Effector memory CD4-positive, alpha-beta T cell (primary cell): ENCODE data around the gene CCN5.

Source experiments
- DNase-seq, 3 donors: peaks; one replicate each; pipeline ENCODE4 v3.0.0-alpha.2; 2020
- H3K27ac ChIP-seq: 2 replicates; pipeline ENCODE4 v1.7.0; 2013; ENCODE audit warnings: mild to moderate bottlenecking, low read length, moderate library complexity; ENCODE audit not compliant: insufficient read depth, poor library complexity, severe bottlenecking
- H3K27me3 ChIP-seq: replicated peaks from 2 replicates; pipeline ENCODE4 v1.7.0; 2013; ENCODE audit warnings: mild to moderate bottlenecking, low read length; ENCODE audit not compliant: insufficient read depth, control insufficient read depth, poor library complexity, severe bottlenecking
- H3K36me3 ChIP-seq: 2 replicates; pipeline ENCODE4 v1.7.0; 2013; ENCODE audit warnings: mild to moderate bottlenecking, low read length, moderate library complexity; ENCODE audit not compliant: control insufficient read depth, insufficient read depth
- H3K4me1 ChIP-seq: 2 replicates; pipeline ENCODE4 v1.7.0; 2013; ENCODE audit warnings: low read length, mild to moderate bottlenecking; ENCODE audit not compliant: control insufficient read depth, insufficient read depth, poor library complexity, severe bottlenecking
- H3K4me3 ChIP-seq: 2 replicates; pipeline ENCODE4 v1.7.0; 2013; ENCODE audit warnings: low read length, low read depth, mild to moderate bottlenecking; ENCODE audit not compliant: insufficient read depth, poor library complexity, severe bottlenecking
- H3K9me3 ChIP-seq: 2 replicates; pipeline ENCODE4 v1.7.0; 2013; ENCODE audit warnings: mild to moderate bottlenecking, low read length, moderate library complexity; ENCODE audit not compliant: control insufficient read depth

The CCN5 gene

DNA sequence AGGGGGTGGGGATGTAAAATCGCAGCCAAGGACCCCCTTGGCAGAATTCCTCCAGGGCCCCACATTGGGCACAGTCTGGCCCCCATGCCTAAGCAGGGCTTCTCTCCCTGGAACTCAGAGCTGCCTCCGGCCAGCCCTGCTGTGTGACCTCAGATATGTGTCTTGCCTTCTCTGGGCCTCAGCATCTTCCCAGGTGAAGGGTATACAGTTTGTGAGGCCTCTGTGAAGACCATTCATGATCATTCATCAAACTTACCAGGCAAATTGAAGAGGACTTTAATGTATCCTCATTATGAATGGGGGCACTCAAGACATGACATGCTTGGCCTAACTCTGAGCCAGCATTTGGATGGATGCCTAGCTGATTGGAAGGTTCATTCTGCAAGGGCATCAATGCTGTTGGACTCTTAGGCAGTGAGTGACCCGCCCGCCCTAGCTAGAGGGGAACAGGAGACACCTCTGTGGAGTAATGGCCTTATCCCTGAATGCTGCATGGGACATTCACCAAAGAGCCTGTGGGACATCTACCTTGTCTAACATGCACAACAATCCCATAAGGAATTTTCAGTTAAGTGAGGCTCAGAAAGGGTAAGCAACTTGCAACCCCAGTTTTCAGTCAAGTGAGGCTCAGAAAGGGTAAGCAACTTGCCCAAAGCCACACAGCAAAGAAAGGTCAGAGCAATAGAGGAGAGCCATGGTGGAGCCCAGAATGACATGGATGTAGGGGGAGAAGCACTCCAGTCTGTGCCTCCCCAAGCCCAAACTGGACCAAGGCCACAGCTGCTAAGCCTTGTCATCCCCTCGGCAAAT, 535 bp downstream of the CCN5 start:
- Histone ChIP-seq H3K27ac (no peak overlapping the region), H3K4me1 (no peaks in the 10 kb centered on the region), H3K4me3 (no peak overlapping the region), H3K9me3 (no peaks in the 10 kb centered on the region), H3K27me3 (no peaks in the 10 kb centered on the region), H3K36me3 (no peaks in the 10 kb centered on the region)
- DNase-seq, result no peak

DNA sequence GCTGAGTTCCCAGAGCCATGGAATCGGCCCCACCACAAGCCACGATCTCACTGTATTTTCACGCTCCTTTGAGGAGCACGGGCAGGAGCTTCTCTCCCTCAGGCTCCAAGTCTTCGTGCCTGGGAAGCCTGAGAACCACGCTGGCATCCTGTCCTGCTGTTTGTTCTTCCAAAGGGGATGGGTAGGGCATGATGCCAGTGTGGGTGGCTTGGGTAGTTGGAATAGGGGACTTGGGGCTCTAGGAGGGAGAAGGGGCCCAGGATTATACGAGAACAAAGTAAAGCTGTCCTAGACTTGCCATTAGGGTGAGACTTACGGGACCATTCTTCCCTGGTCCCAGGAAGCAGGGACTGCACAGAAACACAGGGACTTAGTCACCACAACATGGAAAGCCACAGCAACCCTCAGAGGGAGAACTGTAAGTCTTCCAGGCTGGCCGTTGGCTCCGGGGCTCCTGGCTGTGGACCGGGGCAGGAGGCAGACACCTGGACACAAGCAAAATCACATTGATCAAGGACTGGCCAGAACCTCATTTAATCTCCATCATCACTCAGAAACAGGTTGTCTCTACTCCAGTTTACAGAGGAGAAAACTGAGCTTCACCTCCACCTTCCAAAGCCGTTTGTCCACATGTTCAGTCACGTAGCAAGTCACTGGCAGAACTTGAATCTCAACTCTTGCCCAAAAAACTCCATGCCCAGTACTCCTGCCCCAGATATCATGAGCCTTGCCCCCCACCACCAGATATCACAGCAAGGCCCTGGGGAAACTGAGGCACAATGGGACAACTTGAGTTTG, 1.3 kb downstream of the CCN5 start:
- Histone ChIP-seq H3K9me3 (no peaks in the 10 kb centered on the region), H3K4me1 (no peaks in the 10 kb centered on the region), H3K4me3 (no peak overlapping the region), H3K27me3 (no peaks in the 10 kb centered on the region), H3K36me3 (no peaks in the 10 kb centered on the region), H3K27ac (no peak overlapping the region)
- DNase-seq, result no peak

DNA sequence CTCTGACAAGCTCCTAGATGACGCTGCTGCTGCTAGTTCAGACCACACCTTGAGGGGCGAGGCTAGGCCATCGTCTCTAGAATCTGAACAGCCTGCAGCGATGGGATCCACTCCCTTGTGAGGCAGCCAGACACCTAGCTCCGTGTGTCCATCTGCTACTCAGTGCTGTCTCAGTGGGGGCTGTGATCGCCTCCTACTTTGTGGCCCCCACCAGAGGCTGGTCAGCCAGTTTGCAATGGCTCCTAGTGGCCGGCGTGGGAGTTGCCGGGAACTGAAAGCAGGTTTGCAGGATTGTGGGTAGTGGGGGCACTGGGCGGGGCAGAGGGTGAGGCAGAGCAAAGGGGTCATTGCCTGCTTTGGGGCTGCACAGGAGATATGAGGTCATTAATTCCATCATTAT, 2.8 kb downstream of the CCN5 start:
- Histone ChIP-seq H3K4me3 (no peak overlapping the region), H3K27me3 (no peaks in the 10 kb centered on the region), H3K27ac (no peak overlapping the region), H3K9me3 (no peaks in the 10 kb centered on the region), H3K4me1 (no peaks in the 10 kb centered on the region), H3K36me3 (no peaks in the 10 kb centered on the region)
- no peak for DNase-seq

DNA sequence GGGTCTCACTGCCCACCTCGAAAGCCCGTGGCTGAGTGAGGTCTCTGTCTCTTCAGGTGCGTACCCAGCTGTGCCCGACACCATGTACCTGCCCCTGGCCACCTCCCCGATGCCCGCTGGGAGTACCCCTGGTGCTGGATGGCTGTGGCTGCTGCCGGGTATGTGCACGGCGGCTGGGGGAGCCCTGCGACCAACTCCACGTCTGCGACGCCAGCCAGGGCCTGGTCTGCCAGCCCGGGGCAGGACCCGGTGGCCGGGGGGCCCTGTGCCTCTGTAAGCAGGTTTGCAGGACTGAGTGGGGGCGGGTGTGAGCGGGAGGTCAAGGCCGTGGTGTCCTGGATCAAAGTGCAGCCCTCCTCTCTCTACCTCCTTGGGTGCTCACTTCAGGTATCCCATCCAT, 4.7 kb downstream of the CCN5 start:
- Histone ChIP-seq H3K27me3 (no peaks in the 10 kb centered on the region), H3K27ac (no peak overlapping the region), H3K4me1 (no peaks in the 10 kb centered on the region), H3K4me3 (no peak overlapping the region), H3K36me3 (no peaks in the 10 kb centered on the region), H3K9me3 (no peaks in the 10 kb centered on the region)
- no peak for DNase-seq

DNA sequence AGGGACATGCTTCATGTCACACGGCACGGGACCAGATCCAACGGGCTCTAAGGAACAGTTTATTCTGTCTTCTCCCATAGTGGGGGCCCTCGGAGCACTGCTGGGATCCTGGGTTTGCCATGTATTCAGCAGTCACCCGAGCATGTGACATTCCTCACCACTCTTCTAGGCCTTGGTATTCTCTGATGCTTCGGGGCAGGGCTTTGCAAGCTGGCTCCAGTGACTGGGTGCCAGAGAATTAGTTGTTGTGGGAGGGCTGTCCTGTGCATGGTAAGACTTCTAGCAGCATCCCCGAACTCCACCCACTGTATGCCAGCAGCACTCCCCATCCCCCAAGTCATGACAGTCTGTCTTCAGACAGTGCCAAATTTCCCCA, 5.4 kb downstream of the CCN5 start:
- no peak overlapping the region for H3K27ac ChIP-seq
- no peaks in the 10 kb centered on the region for H3K4me1 ChIP-seq
- no peaks in the 10 kb centered on the region for H3K36me3 ChIP-seq
- DNase-seq, result no peak
- no peaks in the 10 kb centered on the region for H3K9me3 ChIP-seq
- no peak overlapping the region for H3K4me3 ChIP-seq
- H3K27me3 ChIP-seq, result no peaks in the 10 kb centered on the region

DNA sequence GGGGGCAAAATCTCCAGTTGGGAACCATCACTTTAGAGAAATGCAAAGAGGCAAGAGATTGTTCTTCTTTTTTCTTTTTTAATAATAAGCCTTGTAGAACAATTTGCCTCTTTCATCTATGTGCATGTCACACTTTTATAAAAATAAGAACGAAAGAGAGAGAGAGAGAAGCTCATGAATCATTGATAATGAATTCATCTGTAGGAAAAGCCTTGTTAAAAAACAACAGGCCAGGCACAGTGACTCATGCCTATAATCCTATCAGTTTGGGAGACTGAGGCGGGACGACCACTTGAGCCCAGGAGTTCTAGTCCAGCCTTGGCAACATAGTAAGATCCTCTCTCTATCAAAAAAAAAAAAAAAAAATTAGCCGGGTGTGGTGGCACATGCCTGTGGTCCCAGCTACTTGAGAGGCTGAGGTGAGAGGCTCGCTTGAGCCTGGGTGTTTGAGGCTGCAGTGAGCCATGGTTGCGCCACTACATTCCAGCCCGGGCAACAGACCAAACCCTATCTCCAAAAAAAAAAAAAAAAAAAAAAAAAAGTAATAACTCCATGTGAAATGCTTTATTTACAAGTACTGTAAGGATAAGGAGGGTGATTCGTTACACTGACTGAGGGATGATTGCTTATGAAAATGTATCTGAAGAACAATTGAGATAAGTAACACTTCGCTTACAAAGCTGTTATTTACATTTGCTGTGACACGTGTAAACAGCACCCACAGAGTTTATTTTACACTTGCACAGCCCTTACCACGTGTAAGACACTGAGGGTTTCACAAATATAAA, 6.0 kb downstream of the CCN5 start:
- no peaks in the 10 kb centered on the region for H3K9me3 ChIP-seq
- H3K27me3 ChIP-seq, result no peaks in the 10 kb centered on the region
- H3K4me3 ChIP-seq, result no peak overlapping the region
- no peaks in the 10 kb centered on the region for H3K36me3 ChIP-seq
- H3K27ac ChIP-seq, result no peak overlapping the region
- H3K4me1 ChIP-seq, result no peaks in the 10 kb centered on the region
- no peak for DNase-seq

DNA sequence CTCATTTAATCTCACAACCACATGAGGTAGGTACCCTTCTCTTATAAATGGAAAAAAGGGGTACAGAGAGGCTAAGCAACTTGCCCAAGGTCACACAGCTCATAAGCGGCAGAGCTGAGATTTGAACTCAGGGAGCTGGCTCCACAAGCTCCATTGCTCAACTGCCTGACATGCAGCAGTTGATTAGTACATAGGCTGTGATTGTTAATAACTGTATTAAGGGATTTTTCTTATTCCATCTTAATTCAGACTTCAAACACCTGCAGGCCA, 6.6 kb downstream of the CCN5 start:
- H3K4me1 ChIP-seq, result no peaks in the 10 kb centered on the region
- H3K27ac ChIP-seq, result no peak overlapping the region
- H3K27me3 ChIP-seq, result no peaks in the 10 kb centered on the region
- no peaks in the 10 kb centered on the region for H3K9me3 ChIP-seq
- H3K36me3 ChIP-seq, result no peaks in the 10 kb centered on the region
- no peak for DNase-seq
- no peak overlapping the region for H3K4me3 ChIP-seq

DNA sequence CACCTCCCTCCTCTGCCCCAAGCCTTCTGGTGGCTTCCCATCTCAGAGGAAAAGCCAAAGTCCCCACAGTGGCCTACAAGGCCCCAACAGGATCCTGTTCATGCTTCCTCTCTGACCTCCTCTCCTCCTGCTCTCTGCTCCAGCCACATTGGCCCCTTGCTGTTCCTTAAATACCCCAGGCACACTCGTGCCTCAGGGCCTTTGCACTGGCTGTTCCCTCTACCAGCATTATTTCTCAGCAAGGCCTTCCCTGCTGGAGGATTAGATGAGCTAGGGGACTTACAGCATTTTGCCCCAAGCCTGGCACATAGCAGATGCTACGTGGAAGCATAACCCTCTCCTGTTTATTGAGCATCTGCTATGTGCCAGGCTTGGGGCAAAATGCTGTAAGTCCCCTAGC, 7.8 kb downstream of the CCN5 start:
- H3K27ac ChIP-seq, result no peak overlapping the region
- no peak for DNase-seq
- no peaks in the 10 kb centered on the region for H3K36me3 ChIP-seq
- H3K9me3 ChIP-seq, result no peaks in the 10 kb centered on the region
- no peaks in the 10 kb centered on the region for H3K27me3 ChIP-seq
- H3K4me3 ChIP-seq, result no peak overlapping the region
- no peaks in the 10 kb centered on the region for H3K4me1 ChIP-seq

DNA sequence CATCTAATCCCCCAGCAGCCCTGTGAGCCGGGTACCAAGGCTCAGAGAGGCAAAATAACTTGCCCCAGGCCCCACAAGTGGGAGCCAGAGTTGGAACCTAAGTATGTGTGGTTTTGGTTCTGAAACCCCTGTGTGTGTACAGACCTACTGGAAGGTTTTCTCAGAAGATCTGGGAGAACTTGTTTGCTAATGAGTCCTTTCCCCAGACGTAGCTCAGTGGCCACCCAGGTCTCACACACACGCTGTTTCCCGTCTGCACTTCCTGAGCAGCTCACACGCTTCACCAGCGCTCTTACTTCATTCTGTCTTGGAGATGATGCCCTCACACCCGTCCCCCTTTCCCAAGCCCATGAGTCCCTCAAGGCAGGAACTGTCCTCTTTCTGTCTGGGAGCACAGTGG, 8.2 kb downstream of the CCN5 start:
- Histone ChIP-seq H3K9me3 (no peaks in the 10 kb centered on the region), H3K4me1 (no peaks in the 10 kb centered on the region), H3K27ac (no peak overlapping the region), H3K27me3 (no peaks in the 10 kb centered on the region), H3K36me3 (no peaks in the 10 kb centered on the region), H3K4me3 (no peak overlapping the region)
- no peak for DNase-seq

DNA sequence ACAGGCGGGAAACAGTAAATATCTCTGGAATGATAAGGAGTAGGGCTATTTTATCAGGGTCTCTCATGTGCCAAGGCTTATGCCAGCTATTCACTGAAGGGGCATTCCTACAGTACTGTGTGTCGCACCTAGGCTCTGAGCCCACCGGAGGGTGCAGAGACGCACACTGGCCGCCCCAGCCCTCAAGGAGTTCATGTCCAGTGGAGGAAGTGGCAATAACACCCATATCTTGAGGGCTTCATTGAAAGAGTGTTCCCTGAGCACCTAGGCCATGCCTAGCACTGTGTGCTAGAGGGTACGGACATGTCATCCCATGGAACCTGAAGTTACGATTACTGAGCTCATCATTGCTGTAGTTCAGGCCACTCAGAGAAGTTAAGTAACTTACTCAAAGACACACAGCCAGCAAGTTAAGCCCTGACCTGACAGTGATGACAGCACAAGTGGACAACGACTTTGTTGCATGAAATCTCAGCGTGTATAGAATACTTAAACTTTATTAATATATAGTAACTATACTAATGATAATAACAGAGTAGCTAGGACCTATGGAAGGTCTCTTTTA, 8.7 kb downstream of the CCN5 start:
- Histone ChIP-seq H3K4me1 (no peaks in the 10 kb centered on the region), H3K9me3 (no peaks in the 10 kb centered on the region), H3K27ac (no peak overlapping the region), H3K4me3 (no peak overlapping the region), H3K36me3 (no peaks in the 10 kb centered on the region), H3K27me3 (no peaks in the 10 kb centered on the region)
- no peak for DNase-seq
